ENCODE data around the gene LMNTD2.

Gene LMNTD2

GRCh38 chr11:567629-568292 lies 7.2 kb upstream of the LMNTD2 start:
- no peak for DNase-seq (ENCODE audit: low read depth)

- DNase-seq (ENCODE audit: low read depth): no peak
Measured at GRCh38 chr11:567011-567628, 6.6 kb upstream of the LMNTD2 start.

GRCh38 chr11:565921-566509 lies 5.5 kb upstream of the LMNTD2 start:
- DNase-seq (ENCODE audit: low read depth): no peak

GRCh38 chr11:563812-564578 lies 3.5 kb upstream of the LMNTD2 start:
- no peak for DNase-seq (ENCODE audit: low read depth)

GRCh38 chr11:563066-563811 lies 2.7 kb upstream of the LMNTD2 start:
- DNase-seq (ENCODE audit: low read depth): no peak

GRCh38 chr11:562046-562645 lies 1.6 kb upstream of the LMNTD2 start:
- no peak for DNase-seq (ENCODE audit: low read depth)

GRCh38 chr11:561148-562003 lies 838 bp upstream of the LMNTD2 start:
- DNase-seq (ENCODE audit: low read depth): no peak

- DNase-seq (ENCODE audit: low read depth): no peak
Measured at GRCh38 chr11:559712-560304, 730 bp downstream of the LMNTD2 start.

- no peak for DNase-seq (ENCODE audit: low read depth)
Measured at GRCh38 chr11:559020-559620, 1.4 kb downstream of the LMNTD2 start.

GRCh38 chr11:558503-558902 lies 2.0 kb downstream of the LMNTD2 start:
- DNase-seq (ENCODE audit: low read depth): no peak

- no peak for DNase-seq (ENCODE audit: low read depth)
Measured at GRCh38 chr11:557328-558132, 3.0 kb downstream of the LMNTD2 start.

- no peak for DNase-seq (ENCODE audit: low read depth)
Measured at GRCh38 chr11:556662-557256, 3.8 kb downstream of the LMNTD2 start.

- no peak for DNase-seq (ENCODE audit: low read depth)
Measured at GRCh38 chr11:555780-556661, 4.5 kb downstream of the LMNTD2 start.

GRCh38 chr11:555227-555779 lies 5.2 kb downstream of the LMNTD2 start:
- no peak for DNase-seq (ENCODE audit: low read depth)

- DNase-seq (ENCODE audit: low read depth): peak; percentile 75
Measured at GRCh38 chr11:554428-555226, 5.9 kb downstream of the LMNTD2 start.

GRCh38 chr11:553988-554340 lies 6.6 kb downstream of the LMNTD2 start:
- DNase-seq (ENCODE audit: low read depth): no peak

Measured in activated T-cell treated with anti-CD3 and anti-CD28 coated beads for 1 hour (primary cell).